ENCODE data around the gene B3GNT8. TPM values are rescaled to one million over a fixed set of nuclear protein-coding genes. Genes with fewer than 3 reads are reported as not detected.

Gene B3GNT8
- total and polyA plus RNA-seq, 9 of the 15 experiments (the other 6 are each of a cell fraction or from before 2014, with no cell fraction given): 0.11 to 2.9 (median 0.65) TPM; not detected in 2

DNA sequence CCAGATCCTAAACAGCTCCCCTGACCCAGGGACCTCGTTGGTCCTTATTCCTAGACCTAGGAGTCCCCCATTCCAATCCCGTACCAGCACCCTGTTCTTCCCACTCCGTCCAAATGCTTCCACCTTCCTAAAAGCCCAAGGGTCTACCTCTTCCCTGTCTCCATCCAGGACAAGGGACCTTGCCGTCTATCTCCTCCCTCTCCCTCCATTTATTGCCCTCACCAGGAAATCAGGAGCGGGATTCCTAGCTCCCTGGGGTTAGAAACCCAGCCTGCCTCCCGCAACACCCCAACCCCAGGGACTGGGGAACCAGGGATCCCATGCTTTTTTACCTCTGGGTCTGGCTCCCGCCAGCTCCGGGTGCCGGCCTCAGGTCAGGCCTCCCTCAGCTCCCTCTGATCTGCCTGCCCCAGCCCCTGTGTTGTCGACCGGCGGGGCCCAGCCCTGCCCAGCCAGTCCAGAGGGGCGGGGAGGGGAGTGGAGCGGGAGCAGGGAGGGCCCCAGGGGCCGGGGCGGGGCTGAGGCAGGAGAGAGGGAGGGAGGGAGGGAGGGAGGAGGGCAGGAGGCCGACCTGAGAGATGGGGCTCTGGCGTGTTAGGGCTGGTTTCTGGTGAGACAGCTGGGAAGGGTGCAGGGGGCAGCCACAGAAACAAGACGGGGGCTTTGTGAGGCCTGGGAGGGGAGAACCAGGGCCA lies at the start of gene B3GNT8 (continued):
- TF ChIP-seq, protein P1, sequence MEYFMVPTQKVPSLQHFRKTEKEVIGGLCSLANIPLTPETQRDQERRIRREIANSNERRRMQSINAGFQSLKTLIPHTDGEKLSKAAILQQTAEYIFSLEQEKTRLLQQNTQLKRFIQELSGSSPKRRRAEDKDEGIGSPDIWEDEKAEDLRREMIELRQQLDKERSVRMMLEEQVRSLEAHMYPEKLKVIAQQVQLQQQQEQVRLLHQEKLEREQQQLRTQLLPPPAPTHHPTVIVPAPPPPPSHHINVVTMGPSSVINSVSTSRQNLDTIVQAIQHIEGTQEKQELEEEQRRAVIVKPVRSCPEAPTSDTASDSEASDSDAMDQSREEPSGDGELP (CRISPR knock-in tag; IDR thresholded peaks at IDR 0.05; ENCODE audit: borderline replicate concordance): peak; percentile 62; the same call in 1 of the 2 replicates
- TF ChIP-seq POLR2A (conservative IDR thresholded peaks at IDR 0.05) (peak; percentile 51), KLF16 (IDR thresholded peaks at IDR 0.05) (0 out of 2 replicates have a peak, but pooled peaks have one; percentile 10), ZNF445 (CRISPR knock-in tag; IDR thresholded peaks at IDR 0.05; ENCODE audit: low read depth) (0 out of 2 replicates have a peak, but pooled peaks have one; percentile 17), ZNF175 (CRISPR knock-in tag; IDR thresholded peaks at IDR 0.05; ENCODE audit: low read depth) (no peak), MCM7 (IDR thresholded peaks at IDR 0.05) (no peak), SUPT5H (IDR thresholded peaks at IDR 0.05) (peak; percentile 41; the same call in 1 of the 2 replicates), NONO (IDR thresholded peaks at IDR 0.05; ENCODE audit: low read depth in 2 of 2, low read length in 1 of 2) (no peak), SNIP1 (IDR thresholded peaks at IDR 0.05; ENCODE audit: low read depth) (no peak), CBFA2T2 (conservative IDR thresholded peaks at IDR 0.05) (no peak), KDM5B (IDR thresholded peaks at IDR 0.05; ENCODE audit: insufficient replicate concordance, low read depth, low read length) (peak; percentile 50), MBD1 (CRISPR knock-in tag; IDR thresholded peaks at IDR 0.05) (no peak), HDAC2 (IDR thresholded peaks at IDR 0.05) (no peak), XRCC5 (IDR thresholded peaks at IDR 0.05; ENCODE audit: low read depth, low read length) (no peak), POLR2B (IDR thresholded peaks at IDR 0.05; ENCODE audit: low read depth, partially characterized antibody) (peak; percentile 43), ZNF212 (CRISPR knock-in tag; IDR thresholded peaks at IDR 0.05) (no peak), DDX20 (tag; IDR thresholded peaks at IDR 0.05; ENCODE audit: low read depth) (no peak), TAF1 (IDR thresholded peaks at IDR 0.05; ENCODE audit: control insufficient read depth, extremely low read depth, insufficient read depth, low read length, severe bottlenecking) (peak; percentile 44), PHF8 (IDR thresholded peaks at IDR 0.05; ENCODE audit: borderline replicate concordance, low read length) (peak; percentile 52; the same call in 1 of the 2 replicates)
- TF ChIP-seq, protein P2, sequence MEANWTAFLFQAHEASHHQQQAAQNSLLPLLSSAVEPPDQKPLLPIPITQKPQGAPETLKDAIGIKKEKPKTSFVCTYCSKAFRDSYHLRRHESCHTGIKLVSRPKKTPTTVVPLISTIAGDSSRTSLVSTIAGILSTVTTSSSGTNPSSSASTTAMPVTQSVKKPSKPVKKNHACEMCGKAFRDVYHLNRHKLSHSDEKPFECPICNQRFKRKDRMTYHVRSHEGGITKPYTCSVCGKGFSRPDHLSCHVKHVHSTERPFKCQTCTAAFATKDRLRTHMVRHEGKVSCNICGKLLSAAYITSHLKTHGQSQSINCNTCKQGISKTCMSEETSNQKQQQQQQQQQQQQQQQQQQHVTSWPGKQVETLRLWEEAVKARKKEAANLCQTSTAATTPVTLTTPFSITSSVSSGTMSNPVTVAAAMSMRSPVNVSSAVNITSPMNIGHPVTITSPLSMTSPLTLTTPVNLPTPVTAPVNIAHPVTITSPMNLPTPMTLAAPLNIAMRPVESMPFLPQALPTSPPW (CRISPR knock-in tag; IDR thresholded peaks at IDR 0.05): peak; percentile 94
- TF ChIP-seq, protein P3, sequence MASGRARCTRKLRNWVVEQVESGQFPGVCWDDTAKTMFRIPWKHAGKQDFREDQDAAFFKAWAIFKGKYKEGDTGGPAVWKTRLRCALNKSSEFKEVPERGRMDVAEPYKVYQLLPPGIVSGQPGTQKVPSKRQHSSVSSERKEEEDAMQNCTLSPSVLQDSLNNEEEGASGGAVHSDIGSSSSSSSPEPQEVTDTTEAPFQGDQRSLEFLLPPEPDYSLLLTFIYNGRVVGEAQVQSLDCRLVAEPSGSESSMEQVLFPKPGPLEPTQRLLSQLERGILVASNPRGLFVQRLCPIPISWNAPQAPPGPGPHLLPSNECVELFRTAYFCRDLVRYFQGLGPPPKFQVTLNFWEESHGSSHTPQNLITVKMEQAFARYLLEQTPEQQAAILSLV (tag; IDR thresholded peaks at IDR 0.05): no peak
- TF ChIP-seq, protein P4, sequence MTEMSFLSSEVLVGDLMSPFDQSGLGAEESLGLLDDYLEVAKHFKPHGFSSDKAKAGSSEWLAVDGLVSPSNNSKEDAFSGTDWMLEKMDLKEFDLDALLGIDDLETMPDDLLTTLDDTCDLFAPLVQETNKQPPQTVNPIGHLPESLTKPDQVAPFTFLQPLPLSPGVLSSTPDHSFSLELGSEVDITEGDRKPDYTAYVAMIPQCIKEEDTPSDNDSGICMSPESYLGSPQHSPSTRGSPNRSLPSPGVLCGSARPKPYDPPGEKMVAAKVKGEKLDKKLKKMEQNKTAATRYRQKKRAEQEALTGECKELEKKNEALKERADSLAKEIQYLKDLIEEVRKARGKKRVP (CRISPR knock-in tag; IDR thresholded peaks at IDR 0.05): 0 out of 2 replicates have a peak, but pooled peaks have one; percentile 35

Data from K562 (cell line).